ENCODE data around the gene RNASEH2C.
A peak's percentile ranks its signal among the peaks of the same experiment; 100 is the strongest.
"Not testable (repeated sequence)": the region's sequence is repeated elsewhere in the genome, so short reads cannot be mapped to it uniquely, and the experiment has no call there.

The RNASEH2C gene

DNA sequence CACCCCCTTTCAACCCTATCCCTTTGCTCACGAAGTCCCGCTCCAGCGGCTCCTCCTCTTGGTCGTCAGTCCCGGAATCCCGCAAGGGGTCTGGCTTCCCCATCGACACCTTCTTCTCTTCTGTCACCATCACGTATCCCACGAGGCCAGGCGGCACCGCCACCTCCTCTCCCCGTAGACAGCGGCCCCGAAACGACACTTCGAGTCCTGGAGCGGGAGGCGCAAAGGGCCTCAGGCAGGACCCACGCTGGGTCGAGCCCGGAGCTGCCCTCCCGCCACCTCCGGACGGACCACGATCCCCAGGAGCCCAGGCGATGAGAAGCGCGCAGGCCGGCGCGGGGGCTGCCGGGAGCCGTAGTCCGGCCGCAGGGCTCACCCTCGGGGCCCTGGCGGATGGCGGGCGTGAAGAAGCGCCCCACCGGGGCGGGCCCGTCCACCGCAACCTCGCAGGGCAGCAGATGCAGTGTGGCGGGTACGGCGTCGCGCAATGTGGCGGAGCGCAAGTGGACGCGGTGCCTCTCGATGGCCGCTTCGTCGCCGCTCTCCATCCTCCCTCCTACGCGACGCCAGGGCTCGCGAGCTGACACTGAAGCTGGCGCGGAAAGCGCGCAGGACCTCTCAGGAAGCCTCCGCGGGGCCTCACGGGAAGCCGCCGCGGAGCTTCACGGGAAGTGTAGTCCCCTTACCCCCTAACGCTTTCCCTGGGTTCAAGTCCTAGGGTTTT is at the start of gene RNASEH2C:
Gene RNASEH2C (minus strand): TSS at position 588 of the 724 bp plus-strand sequence. CDS start 40 bp downstream, at position 548.
- DNase-seq (ENCODE audit: low read depth, low spot score) = peak; percentile 47

DNA sequence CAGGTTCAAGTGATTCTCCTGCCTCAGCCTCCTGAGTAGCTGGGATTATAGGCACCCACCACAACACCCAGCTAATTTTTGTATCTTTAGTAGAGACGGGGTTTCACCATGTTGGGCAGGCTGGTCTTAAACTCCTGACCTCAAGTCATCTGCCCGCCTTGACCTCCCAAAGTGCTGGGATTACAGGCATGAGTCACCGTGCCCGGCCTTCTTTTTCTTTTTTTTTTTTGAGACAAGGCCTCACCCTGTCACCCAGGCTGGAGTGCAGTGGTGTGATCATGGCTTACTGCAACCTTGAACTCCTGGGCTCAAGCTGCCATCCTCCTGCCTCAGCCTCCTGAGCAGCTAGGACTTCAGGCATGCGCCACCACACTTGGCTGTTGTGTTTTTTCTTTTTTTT is 47.2 kb upstream of the RNASEH2C start:
- DNase-seq (ENCODE audit: low read depth, low spot score) = not testable (repeated sequence)

DNA sequence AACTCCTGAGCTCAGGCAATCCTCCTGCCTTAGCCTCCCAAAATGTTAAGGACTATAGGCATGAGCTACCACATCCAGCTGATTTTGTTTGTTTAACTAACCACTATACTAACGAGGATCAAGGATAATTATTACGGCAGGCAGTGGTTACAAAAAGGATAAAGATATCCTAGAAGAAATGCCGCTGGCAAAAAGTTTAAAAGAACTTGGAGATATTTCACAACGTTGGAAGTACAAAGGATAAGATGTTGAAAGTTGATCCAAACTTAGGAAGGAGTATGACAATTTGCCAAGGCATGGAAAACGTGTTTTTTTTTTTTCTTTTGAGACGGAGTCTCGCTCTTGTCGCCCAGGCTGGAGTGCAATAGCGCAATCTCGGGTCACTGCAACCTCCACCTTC is 46.8 kb upstream of the RNASEH2C start:
- no peak for DNase-seq (ENCODE audit: low read depth, low spot score)

DNA sequence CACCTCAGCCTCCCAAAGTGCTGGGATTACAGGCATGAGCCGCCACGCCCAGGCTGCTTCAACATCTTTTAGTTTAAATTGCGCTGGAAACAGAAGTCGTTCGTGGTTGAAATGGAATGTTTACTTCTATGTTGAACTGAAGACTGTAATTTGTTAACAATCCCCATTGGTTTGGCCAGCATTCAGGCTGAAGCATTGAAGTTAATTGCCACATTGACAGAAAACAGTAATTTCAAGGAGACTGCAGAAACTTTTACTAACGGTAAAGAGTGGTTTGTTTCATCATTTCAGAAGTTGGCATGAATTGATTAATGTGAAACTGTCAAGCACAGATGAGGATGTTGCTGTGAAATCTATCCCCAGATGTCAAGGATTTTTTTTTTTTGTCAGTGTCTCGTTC is 45.9 kb upstream of the RNASEH2C start:
- DNase-seq (ENCODE audit: low read depth, low spot score) = no peak

DNA sequence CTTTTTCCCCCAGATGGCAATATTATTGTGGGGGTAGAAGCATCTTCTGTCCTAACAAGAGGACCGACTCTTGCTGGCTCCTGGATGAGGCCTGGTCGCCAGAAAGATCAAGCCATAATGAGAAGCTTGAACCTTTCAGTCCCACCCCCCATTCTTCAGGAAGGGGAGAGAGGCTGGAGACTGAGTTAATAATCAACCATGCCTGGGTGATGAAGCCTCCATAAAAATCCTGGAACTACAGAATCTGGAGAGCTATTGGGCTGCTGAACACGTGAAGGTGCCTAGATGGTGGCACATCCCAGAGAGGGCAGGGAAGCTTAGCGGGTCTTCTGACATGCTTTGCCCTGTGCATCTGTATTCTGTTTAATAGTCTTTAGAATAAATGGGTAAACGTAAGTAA is 43.8 kb upstream of the RNASEH2C start:
- DNase-seq (ENCODE audit: low read depth, low spot score) = no peak

DNA sequence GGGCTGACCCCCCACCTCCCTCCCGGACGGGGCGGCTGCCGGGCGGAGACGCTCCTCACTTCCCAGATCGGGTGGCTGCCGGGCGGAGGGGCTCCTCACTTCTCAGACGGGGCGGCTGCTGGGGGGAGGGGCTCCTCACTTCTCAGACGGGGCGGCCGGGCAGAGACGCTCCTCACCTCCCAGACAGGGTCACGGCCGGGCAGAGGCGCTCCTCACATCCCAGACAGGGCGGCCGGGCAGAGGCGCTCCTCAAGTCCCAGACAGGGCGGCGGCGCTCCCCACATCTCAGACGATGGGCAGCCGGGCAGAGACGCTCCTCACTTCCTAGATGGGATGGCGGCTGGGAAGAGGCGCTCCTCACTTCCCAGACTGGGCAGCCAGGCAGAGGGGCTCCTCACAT is 42.2 kb upstream of the RNASEH2C start:
- DNase-seq (ENCODE audit: low read depth, low spot score) = not testable (repeated sequence)

DNA sequence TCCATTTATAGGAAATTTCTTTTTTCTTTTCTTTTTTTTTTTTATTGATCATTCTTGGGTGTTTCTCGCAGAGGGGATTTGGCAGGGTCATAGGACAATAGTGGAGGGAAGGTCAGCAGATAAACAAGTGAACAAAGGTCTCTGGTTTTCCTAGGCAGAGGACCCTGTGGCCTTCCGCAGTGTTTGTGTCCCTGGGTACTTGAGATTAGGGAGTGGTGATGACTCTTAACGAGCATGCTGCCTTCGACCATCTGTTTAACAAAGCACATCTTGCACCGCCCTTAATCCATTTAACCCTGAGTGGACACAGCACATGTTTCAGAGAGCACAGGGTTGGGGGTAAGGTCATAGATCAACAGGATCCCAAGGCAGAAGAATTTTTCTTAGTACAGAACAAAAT is 41.6 kb upstream of the RNASEH2C start:
- DNase-seq (ENCODE audit: low read depth, low spot score) = not testable (repeated sequence)

DNA sequence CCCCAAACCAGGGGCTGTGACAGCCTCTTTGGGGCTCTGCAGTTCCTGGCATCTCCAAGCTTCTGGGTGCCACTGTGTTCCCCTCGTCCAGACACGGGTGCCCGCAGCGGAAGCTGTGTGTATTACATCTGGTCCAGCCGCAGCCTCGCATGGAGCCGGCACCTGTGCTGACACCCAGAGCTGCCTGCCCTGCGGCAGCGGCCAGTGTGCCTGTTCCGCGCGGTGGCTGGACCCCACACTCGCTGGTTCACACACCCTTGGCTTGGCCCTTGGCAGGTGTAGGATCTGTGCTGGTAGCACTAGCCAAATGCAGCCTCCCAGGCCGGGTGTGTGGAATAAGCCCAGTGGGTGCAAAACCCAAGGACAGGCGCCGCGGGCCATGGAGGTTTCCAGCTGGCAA is 24.5 kb upstream of the RNASEH2C start:
- no peak for DNase-seq (ENCODE audit: low read depth, low spot score)

DNA sequence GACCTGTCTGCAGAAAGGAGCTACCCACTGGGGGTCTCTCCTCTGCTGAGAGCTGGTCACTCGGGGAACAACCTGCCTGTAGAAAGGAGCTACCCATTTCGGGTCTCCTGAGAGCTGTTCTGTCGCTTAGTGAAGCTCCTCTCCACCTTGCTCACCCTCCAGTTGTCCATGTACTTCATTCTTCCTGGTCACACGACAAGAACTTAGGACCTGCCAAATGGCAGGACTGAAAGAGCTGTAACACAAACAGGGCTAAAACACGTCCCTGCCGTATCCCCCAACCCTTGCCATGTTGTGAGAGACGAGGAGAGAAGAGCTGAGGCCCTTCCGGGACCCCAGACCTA is 24.1 kb upstream of the RNASEH2C start:
- no peak for DNase-seq (ENCODE audit: low read depth, low spot score)

DNA sequence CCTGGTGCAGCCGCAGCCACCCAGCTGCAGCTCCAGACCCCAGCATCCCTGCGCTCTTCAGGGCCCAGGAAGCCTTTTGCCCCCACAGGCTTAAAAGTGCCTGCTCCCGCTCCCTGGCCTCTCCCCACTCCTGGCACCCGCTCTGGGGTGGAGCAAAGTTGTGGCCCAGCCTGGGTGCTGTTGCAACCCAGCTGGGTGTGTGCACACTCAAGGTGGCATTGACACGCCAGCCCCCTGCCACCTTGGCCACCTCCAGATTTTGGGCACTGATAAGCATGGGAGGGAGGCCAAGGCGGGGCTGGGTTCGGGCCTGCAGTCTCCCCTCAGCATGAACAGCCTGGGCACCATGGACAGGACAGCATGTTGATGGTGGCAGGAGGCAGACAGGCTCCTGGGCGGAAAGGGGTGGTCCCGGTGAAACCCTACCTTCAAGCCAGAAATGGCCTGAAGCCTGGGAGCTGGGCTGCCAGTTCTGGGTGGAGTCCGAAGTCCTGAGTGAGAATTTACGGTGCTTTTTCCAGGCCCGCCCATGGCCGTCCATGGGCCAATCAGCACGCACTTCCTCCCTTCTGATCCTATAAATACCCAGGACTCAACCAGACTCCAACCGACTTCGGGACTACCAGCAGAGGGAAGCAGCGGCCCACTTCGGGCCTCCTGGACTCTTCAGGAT is 23.6 kb upstream of the RNASEH2C start:
- peak; percentile 23 for DNase-seq (ENCODE audit: low read depth, low spot score)

DNA sequence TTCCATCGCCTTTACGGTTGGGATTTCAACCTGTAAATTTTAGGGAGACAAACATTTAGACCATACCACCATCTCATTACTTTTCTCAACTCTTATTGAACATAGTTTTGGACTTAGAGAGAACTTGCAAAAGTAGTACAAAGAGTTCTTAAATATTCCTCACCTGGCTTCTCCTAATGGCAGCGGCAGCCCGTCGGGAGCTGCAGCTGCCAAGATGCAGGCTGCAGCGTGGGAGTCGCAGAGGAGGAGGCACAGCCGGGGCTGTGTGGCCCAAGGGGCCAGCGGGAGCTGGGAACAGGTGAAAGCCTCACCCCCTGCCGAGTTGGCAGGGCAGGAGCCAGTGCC is 23.1 kb upstream of the RNASEH2C start:
- DNase-seq (ENCODE audit: low read depth, low spot score) = no peak

DNA sequence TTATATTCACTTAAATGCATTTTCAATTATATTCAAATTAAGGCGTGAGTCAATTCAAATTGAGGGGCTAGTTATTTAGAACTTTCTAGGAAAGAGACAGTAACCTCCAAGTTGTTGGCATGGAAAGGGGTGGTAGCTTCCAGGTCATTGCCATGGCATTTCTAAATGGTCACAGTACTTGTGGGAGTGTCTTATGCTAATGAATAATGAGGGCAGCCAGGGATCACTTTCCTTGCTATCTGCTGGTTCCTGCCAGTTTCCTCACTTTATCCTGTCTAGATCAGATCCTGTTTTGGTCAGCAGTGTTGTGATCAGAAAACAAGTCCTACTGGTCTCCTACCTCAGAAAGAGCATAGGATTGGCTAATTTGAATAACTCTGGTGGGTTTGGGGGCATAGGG is 21.8 kb upstream of the RNASEH2C start:
- DNase-seq (ENCODE audit: low read depth, low spot score) = no peak

DNA sequence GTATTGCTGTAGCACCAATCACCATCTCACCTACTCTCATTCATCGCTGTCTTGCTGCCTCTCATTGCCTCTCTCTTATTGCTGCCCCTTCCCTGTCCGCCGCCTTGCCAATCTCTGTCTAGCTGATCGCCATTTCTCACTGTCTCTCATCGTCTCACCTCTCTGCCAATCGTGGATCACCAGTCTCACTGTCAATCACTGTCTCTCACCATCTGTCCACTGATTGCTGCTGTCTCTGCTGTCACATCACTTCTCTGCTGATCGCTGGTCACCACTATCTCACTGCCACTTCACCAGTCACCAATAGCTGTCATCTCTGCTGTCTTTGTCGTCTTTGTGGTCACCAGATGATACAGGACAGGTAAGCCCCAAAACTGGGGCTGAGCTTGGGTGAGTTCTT is 20.6 kb upstream of the RNASEH2C start:
- DNase-seq (ENCODE audit: low read depth, low spot score) = no peak

DNA sequence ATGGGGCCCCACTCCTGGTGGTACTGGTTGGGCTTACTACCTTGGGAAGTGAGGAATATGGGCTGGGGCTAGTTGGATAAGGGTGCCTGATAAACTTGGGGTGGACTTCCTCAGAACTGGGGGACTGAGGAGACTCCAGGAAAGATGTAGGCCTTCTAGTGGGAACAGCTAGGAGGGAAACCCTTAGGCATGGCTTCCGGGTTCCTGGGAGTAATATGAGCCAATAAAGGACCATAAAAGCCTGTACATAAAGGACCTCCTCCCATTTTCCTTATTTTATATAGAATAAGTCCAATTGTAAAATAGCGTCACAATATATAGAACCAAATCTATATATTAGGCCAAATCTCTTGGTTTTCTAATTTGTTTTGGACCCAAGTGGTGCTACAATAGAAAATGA is 18.4 kb upstream of the RNASEH2C start:
- DNase-seq (ENCODE audit: low read depth, low spot score) = no peak

DNA sequence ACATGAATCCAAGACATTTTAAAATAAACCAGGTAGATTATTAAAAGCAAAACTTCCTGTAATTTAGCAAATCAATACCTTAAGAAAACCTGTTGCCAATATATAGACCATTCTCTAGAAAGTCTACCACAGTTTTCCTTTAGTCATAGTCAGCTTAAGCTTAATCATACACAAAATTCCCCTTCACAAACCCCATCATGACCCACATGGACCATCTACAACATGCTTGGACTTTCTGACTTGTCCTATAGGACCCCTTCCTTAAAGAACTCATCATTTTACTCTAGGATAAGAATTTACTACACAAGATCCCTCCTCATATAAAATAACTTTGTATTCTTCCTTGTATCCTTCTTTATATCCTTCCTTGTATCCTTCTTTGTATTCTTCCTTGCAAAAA is 16.2 kb upstream of the RNASEH2C start:
- DNase-seq (ENCODE audit: low read depth, low spot score) = no peak

DNA sequence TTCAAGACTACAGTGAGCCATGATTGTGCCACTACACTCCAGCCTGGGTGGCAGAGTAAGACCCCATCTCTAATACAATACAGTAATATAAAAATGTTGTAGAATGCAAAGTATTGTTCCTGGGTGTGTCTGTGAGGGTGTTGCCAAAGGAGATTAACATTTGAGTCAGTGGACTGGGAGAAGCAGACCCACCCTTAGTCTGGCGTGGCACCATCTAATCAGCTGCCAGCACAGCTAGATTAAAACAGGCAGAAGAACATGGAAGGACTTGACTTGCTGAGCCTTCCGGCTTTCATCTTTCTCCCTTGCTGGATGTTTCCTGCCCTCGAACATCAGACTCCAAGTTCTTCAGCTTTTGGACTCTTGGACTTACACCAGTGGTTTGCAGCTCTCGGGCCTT is 14.5 kb upstream of the RNASEH2C start:
- DNase-seq (ENCODE audit: low read depth, low spot score) = not testable (repeated sequence)

DNA sequence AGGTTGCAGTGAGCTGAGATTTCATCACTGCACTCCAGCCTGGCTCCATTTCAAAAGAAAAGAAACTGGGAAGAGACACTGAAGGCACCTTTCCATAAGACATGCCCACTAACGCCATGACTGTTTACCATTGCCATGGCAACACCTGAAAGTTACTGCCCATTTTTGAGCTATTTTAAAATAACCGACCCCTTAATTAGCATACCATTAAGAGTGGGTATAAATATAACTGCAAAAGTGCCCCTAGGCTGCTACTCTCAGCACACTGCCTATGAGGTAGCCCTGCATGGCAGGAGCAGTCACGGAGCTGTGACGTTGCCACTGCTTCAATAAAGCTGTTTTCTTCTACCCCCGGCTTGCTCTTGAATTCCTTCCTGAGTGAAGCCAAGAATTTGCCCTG is 9.9 kb upstream of the RNASEH2C start:
- no peak for DNase-seq (ENCODE audit: low read depth, low spot score)

DNA sequence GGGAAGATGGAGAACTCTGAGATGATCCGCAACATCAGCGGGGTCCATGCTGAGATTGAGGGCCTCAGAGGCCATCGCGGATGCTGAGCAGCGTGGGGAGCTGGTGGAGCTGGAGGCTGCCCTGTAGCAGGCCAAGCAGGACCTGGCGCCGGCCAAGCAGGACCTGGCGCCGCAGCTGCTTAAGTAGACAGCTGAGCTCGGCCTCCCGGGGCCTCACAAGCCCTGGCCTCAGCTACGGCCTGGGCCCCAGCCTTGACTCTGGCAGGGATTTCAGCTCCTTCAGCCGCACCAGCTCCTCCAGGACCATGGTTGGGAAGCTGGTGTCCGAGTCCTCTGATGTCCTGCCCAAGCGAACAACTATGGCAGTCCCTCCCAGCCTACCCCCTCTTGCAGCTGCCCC is 7.3 kb upstream of the RNASEH2C start:
- DNase-seq (ENCODE audit: low read depth, low spot score) = no peak

DNA sequence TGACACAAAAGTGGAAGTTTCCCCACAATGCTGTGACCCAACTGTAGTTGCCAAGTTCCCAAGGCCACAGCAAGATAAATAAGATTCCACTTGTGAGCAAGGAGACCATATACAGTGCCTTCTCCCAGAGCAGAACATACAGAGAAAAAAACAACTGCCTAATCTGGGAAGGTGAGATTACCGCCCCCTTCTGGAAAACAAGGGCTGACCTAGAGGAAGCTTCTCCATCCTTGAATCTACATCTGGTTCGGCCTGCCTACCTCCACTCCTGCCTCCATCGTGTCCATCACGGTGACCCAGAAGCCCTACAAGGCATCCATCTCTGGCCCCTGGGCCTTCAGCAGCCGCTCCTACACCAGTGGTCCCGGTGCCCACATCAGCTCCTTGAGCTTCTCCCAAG is 6.1 kb upstream of the RNASEH2C start:
- no peak for DNase-seq (ENCODE audit: low read depth, low spot score)

DNA sequence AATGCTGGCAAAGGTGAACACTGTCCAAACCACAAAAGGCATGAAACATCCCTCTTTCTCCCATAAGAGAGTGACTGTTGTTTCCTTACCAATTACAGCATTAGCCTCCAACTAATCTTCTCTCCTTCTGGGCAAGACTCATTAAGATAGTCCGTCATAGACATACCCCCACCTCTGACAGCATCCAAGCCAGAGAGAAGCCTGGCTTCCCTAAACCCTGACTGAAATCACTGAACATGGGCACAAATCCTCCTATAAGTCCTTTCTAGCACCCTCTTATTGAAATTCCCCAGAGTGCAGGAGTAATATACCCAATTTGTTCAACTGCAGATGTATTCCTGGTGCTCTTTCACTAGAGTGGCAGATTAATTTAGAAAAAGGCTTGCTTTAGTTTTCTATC is 1.7 kb upstream of the RNASEH2C start:
- DNase-seq (ENCODE audit: low read depth, low spot score) = no peak

DNA sequence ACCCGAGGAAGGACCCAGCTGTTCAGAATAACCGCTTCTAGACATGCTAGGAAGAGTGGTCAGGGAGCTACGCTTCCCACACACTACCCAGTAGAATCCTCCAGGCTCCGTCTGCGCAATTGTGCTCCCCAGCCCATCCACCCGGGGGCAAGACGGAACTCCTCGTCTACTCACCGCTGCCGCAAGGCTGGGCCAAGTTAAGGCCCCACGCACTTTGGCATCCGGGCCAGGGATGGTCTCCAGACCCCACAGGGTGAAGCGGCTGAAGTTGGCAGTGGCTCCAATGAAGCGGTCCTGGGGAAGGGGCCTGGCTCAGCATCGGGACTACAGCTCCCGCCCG is 757 bp downstream of the RNASEH2C start:
- DNase-seq (ENCODE audit: low read depth, low spot score) = no peak

DNA sequence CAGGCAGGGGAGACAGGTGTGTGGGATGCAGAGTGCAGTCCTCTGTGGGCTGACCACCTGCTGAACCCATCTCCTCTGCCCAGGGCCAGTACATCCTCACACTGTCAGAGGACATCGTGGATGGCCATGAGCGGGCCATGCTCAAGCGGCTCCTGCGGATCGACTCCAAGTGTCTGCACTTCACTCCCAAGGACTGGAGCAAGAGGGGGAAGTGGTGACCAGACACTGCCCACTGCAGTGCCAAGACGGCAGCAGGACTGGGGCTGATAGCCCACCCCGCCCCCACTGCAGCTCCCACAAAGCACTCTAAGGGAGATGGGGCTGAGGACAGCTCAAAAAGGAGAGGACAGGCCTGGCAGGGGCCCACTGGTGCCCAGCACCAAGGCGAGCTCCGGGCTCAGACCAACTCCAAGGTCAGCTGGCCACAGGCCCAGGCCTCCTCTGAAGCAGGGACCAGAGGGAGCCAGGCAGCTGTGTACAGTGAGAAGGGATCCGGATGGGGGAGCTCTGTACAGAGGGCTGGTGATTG is 1.6 kb downstream of the RNASEH2C start:
- DNase-seq (ENCODE audit: low read depth, low spot score) = no peak

DNA sequence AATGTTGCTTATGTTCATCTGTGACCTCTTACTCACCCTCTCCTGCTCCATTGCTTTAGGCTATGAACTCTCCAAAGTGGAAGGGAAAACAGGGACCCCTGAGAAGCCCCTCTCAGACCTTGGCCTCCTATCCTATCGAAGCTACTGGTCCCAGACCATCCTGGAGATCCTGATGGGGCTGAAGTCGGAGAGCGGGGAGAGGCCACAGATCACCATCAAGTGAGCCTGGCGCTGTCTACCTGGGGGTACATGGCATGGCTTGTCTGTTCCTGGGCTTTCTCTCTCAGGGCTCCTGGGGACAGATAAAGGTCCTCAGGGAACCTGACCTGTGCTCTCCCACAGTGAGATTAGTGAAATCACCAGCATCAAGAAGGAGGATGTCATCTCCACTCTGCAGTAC is 2.1 kb downstream of the RNASEH2C start:
- no peak for DNase-seq (ENCODE audit: low read depth, low spot score)

DNA sequence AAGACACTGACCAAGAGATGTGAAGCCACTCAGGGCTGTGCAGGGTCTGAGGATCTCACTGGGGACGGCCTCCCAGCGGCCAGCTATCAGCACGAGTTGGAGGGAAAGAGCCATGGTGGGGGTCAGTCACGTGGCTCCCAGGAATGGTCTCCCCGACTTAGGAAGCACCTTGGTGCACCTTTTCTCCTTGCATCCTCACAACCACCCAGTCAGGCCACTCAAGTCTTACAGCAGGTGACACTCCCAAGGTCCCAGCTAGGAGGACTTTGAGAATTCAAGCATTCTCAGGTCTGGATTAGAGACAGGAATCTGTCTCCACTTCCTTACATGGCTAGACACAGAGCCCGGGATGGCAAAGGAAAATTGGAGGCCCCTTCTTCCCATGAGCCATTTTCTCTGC is 2.7 kb downstream of the RNASEH2C start:
- no peak for DNase-seq (ENCODE audit: low read depth, low spot score)

Measured in iPS DF 19.7 (cell line).